Neutrophil (primary cell): ENCODE measurements around the gene KIF3B.
"Not testable (repeated sequence)": the region's sequence is repeated elsewhere in the genome, so short reads cannot be mapped to it uniquely, and the experiment has no call there.

Experiments used
- H3K27ac ChIP-seq: fragments of 200-600 bp; sonication (generic); 2 replicates; pipeline ENCODE4 v1.5.1; 2016; ENCODE audit warnings: mild to moderate bottlenecking, moderate library complexity
- H3K27me3 ChIP-seq: fragments of 200-600 bp; sonication (generic); 2 replicates; pipeline ENCODE4 v1.6.0; 2016; ENCODE audit warnings: mild to moderate bottlenecking
- H3K36me3 ChIP-seq: fragments of 200-600 bp; sonication (generic); 2 replicates; pipeline ENCODE4 v1.5.1; 2017
- H3K4me1 ChIP-seq, 2 experiments: fragments of 200-600 bp in 1 of 2; sonication (generic) in 1 of 2; 1 replicate in 1 of 2; 2 replicates in 1 of 2; pipeline versions ENCODE4 v1.5.1 to v1.6.1; 2013 to 2016; ENCODE audit warnings: low read depth in 1 of 2, low read length in 1 of 2, mild to moderate bottlenecking in 1 of 2, moderate library complexity in 1 of 2; ENCODE audit not compliant: control insufficient read depth in 1 of 2, insufficient read depth in 1 of 2
- H3K4me3 ChIP-seq, 2 experiments: fragments of 200-600 bp in 1 of 2; sonication (generic) in 1 of 2; 1 replicate in 1 of 2; 2 replicates in 1 of 2; pipeline ENCODE4 v1.5.1; 2013 to 2016; ENCODE audit warnings: low read depth in 1 of 2, low read length in 1 of 2, mild to moderate bottlenecking in 1 of 2, moderate library complexity in 1 of 2
- H3K9me3 ChIP-seq: fragments of 200-600 bp; sonication (generic); 2 replicates; pipeline ENCODE4 v1.5.1; 2016
- TF ChIP-seq, protein P1 (sequence below): fragments of 200-600 bp; sonication (generic); IDR thresholded peaks from 2 replicates; pipeline ENCODE4 v1.5.1; 2016; ENCODE audit warnings: antibody characterized with exemption

The KIF3B gene

DNA sequence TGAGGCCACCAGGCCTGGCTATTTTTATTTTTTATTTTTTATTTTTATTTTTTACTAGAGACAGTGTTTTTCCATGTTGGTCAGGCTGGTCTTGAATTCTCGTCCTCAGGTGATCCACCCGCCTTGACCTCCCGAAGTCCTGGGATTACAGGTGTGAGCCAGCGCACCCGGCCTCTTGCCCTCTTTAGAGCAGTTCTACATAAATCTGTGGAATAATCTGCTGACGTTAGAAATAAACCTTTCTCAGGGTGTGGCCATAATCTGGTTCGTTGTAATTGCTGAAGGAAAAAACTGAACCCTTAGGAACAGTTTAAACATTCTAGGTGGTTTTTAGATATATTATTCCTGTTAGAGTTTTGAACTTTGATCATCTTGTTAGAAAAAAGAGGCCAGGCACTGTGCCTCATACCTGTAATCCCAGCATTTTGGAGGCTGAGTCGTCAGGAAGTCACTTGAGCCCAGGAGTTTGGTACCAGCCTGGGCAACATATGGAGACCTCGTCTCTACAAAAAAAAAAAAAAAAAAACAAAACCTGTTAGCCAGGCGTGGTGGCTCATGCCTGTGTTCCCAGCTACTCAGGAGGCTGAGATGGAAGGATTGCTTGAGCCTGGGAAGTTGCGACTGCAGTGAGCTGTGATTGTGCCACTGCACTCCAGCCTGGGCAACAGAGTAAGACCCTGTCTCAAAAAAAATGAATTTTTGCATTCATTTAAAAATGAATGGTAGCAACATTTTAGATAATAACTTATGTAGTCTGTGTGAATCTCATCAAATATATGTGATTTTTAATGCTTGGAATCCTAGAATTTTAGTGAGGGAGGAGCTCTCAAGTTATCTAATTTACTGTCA, 104.9 kb downstream of the KIF3B start:
- H3K27ac ChIP-seq: no peak overlapping the region
- no peaks in the 10 kb centered on the region for H3K4me1 ChIP-seq
- H3K9me3 ChIP-seq: no peaks in the 10 kb centered on the region
- peaks cover 3% of the 10 kb centered on the region for H3K36me3 ChIP-seq
- TF ChIP-seq, protein P1, sequence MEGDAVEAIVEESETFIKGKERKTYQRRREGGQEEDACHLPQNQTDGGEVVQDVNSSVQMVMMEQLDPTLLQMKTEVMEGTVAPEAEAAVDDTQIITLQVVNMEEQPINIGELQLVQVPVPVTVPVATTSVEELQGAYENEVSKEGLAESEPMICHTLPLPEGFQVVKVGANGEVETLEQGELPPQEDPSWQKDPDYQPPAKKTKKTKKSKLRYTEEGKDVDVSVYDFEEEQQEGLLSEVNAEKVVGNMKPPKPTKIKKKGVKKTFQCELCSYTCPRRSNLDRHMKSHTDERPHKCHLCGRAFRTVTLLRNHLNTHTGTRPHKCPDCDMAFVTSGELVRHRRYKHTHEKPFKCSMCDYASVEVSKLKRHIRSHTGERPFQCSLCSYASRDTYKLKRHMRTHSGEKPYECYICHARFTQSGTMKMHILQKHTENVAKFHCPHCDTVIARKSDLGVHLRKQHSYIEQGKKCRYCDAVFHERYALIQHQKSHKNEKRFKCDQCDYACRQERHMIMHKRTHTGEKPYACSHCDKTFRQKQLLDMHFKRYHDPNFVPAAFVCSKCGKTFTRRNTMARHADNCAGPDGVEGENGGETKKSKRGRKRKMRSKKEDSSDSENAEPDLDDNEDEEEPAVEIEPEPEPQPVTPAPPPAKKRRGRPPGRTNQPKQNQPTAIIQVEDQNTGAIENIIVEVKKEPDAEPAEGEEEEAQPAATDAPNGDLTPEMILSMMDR: no peak
- no peaks in the 10 kb centered on the region for H3K27me3 ChIP-seq
- H3K4me3 ChIP-seq: no peak overlapping the region

DNA sequence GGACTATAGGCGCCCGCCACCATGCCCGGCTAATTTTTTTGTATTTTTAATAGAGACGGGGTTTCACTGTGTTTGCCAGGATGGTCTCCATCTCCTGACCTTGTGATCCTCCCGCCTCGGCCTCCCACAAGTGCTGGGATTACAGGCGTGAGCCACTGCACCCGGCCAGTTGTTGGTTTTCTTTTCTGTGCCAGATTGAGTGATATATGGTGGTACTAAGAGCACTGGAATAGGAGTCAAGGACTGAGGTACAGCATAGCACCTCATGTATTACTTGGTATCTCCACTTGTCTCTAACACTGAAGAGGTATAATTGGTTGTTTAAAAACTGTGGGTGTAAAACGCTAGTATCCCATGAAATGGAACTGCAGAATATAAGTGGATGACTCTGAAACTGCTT, 106.0 kb downstream of the KIF3B start:
- H3K36me3 ChIP-seq, H3K27me3 ChIP-seq, H3K27ac ChIP-seq, H3K4me3 ChIP-seq, H3K9me3 ChIP-seq, H3K4me1 ChIP-seq: not testable (repeated sequence)
